Upper lobe of left lung (tissue), 4 donors: Measurements from ENCODE around the gene TTC3.

Experiments
- EP300 ChIP-seq, 4 donors: sonication (generic); formaldehyde crosslinking; IDR thresholded peaks; one replicate each; pipeline ENCODE4 v1.5.1; 2017; ENCODE audit warnings: antibody characterized with exemption in 4 of 4, control low read depth in 2 of 4
- POLR2A ChIP-seq, 4 donors: fragments of 450-650 bp; IDR thresholded peaks; one replicate each; pipeline ENCODE4 v1.5.1; 2016 to 2017; ENCODE audit warnings: antibody characterized with exemption in 4 of 4, mild to moderate bottlenecking in 2 of 4
- TF ChIP-seq, protein P1 (sequence below), 6 experiments: fragments of 450-650 bp in 4 of 6; fragments of 200-600 bp in 2 of 6; sonication (generic) in 2 of 6; IDR thresholded peaks; one replicate each; pipeline ENCODE4 v1.5.1; 2016 to 2019; ENCODE audit warnings: antibody characterized with exemption in 6 of 6

DNA sequence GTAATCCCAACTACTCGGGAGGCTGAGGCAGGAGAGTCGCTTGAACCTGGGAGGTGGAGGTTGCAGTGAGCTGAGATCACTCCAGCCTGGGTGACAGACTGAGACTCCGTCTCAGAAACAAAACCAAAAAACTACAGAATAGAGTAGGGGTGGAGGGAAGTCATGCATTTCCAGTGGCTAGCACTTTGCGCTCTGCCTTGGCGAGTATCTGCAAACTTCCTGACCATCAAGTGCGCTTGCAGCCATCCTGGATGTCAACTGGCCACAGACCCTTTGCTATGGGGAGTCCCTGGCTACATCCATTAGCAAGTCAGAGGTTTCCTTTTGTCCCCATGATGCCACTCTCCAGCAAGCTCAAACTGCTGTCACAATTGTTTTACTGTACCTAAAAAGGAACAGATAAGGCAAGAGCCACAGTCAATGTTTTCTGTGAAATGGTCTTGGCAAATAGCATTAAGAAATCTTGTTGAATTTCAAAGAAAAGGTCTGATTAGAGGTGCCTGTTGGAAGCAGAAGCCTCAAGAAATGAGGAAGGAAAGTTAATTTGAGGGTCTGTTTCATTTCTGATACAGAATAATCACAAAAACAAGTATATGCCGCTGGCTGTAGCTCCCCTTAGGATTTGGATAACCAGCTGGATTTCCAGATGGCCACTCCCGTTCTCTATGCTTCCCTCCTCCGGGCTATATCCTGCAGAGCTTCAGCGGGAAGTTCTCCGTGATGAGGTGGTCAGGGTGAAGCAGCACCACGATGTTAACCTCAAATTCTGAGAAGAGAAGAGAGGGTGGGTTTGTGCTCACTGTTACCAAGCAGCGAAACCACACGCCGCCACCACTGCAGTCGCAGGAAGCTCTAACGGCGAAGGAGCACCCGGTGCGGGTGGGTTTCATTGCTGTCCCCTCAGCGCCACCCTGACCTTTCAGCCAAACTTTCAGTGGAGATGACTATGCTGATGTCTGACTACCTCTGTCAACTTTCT lies 152.1 kb downstream of the TTC3 start:
- TF ChIP-seq EP300 (IDR thresholded peaks at IDR 0.05) (no peak), POLR2A (IDR thresholded peaks at IDR 0.05) (no peak)
- TF ChIP-seq, protein P1, sequence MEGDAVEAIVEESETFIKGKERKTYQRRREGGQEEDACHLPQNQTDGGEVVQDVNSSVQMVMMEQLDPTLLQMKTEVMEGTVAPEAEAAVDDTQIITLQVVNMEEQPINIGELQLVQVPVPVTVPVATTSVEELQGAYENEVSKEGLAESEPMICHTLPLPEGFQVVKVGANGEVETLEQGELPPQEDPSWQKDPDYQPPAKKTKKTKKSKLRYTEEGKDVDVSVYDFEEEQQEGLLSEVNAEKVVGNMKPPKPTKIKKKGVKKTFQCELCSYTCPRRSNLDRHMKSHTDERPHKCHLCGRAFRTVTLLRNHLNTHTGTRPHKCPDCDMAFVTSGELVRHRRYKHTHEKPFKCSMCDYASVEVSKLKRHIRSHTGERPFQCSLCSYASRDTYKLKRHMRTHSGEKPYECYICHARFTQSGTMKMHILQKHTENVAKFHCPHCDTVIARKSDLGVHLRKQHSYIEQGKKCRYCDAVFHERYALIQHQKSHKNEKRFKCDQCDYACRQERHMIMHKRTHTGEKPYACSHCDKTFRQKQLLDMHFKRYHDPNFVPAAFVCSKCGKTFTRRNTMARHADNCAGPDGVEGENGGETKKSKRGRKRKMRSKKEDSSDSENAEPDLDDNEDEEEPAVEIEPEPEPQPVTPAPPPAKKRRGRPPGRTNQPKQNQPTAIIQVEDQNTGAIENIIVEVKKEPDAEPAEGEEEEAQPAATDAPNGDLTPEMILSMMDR (IDR thresholded peaks at IDR 0.05) = no peak
